Stimulated activated CD4-positive, alpha-beta T cell treated with anti-CD3 and anti-CD28 coated beads, Interleukin-4, amount 100 ng/mL, for 24 hours (primary cell): ENCODE data around the gene MGAT5B.
"Not testable (repeated sequence)": the region's sequence is repeated elsewhere in the genome, so short reads cannot be mapped to it uniquely, and the experiment has no call there.

Experiments used
- DNase-seq: peaks from one replicate; pipeline ENCODE4 v3.0.0-alpha.2; 2020

The MGAT5B gene

DNA sequence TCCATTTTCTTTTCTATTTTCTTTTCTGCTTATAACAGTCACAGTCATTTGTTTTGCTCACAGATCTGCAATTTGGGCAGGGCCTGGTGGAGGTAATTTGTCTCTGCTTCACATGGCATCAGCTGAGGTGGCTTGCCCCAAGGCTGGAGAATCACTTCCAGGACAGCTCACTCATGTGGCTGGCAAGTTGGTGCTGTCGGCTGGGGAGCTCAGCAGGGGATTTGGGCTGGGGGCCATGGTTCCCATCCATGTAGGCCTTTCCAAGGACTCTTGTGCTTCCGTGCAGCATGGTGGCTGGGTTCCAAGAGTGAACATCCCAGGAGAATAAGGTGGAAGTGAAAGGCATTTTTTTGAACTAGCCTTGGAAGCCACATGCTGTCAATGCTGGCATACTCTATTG, 85.7 kb downstream of the MGAT5B start:
- no peak for DNase-seq

DNA sequence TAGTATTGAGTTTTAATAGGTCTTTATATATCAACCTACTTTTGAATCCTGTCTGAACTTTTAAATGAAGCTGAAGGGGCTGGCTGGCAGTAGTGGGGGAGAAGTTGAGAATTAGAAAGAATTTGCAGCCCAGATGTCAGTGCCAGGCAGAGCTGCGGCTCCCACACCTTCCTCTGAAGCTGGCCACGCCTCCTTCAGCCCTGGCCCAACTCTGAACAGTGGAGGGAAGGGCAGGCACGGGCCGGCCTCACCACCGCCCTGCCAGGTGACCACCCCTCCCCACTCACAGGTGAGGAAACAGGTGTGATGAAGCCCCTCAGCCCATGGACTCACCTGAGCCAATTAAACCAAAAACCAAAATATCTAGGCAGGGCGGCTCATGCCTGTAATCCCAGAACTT, 87.0 kb downstream of the MGAT5B start:
- no peak for DNase-seq

DNA sequence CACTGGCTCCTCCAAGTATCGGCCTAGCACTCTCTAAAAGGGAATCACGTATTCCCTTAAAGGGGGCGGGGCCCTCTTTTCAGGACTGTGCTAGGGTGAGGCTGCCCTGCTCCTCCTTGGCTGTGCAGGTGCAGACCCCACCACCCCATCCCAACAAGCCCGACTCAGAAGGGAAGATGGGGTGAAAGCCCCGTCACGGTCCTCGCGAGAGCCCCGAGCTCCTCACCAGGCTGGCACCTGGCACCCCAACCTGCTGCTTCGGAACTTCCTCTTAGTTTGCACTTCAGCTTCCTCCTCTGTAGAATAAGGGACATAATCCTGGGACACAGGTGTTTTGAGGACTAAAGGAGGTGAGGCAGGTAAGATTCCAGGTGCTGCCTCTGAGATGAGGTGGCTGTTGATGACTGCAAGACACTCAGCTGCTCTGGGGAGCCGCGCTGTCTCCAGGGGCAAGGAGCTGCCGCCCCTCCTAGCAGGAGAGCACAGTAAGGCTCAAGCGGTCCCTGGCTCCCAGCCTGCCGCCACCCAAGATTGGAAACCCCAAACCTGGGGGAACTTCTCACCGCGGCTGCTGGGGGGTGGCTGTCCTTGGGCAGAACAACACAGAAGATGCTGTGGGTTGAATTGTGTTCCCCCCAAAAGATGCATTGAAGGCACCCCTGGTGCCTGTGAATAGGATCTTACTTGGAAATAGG, 88.8 kb downstream of the MGAT5B start:
- no peak for DNase-seq

DNA sequence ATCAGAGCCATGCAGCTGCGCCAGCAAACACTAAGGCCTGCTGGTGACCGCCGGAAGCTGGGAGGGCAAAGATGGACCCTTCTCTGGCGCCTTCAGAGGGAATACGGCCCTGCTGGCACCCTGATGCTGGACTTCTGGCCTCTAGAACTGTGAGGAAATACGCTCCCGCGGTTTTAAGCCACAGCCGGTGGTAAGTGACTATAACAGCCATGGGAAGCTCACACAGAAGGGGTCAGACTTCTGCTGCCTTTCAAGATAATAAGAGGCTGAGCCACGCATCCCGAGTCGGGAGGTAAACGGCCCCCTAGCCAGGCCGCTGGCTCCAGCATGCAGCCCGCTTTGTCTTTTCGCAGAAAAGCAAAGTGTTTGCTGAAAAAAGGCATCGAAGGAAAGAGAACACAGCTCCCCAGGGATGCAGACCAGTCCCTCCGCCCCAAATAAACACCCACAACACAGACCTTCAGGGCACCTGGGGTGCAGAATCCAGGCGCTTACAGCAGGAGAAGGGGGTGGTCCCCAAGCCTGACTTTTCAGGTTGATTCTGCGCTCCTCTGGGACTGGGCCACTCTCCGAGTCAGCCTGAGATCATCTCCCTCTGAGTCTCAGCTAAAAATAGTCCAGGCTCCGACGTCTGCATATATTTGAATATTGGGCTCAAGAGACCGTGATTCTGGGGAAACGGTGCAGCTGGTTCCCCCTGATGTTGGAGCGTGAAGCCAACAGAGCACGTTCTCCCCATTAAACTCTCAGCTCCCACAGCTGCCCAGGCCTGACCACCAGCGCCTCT, 89.7 kb downstream of the MGAT5B start:
- no peak for DNase-seq

DNA sequence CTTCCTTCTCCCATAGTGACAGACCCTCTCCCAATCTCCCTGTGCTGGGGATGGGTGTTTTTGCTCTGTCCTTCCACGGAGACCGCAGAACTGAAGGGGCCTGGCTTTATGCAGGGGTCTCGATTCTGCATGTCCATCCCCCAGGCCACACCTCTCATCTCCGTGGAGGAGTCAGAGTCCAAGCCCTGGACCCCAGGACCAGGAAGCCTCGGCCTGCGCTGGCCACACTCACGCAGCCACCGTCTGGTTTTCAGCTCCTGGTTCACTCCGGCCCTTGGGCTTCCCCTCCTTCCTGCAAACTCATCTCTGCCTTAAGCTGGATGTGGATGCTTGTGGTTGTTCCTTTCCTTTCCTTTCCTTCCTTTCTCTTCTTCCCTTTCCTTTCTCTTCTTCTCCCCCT, 90.8 kb downstream of the MGAT5B start:
- no peak for DNase-seq

DNA sequence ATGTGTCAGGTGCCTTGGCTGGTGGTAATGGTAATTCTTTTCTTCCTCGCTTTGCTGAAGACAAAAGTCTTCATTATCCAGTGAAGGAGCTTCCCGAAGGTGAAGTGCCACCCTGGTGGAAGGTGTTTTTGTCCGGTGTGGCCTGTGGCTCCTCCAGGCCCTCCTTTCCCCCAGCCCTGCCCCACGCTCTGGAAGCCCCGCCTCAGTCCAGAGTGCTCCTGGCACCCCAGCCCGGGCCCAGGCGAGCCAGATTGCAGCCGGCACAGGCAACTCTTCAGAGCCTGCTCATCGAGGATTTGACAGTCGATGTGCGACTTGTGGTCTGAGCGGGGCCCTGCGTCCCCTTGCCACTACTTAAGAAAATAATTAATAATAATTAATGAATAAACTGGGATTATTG, 93.7 kb downstream of the MGAT5B start:
- DNase-seq = no peak

DNA sequence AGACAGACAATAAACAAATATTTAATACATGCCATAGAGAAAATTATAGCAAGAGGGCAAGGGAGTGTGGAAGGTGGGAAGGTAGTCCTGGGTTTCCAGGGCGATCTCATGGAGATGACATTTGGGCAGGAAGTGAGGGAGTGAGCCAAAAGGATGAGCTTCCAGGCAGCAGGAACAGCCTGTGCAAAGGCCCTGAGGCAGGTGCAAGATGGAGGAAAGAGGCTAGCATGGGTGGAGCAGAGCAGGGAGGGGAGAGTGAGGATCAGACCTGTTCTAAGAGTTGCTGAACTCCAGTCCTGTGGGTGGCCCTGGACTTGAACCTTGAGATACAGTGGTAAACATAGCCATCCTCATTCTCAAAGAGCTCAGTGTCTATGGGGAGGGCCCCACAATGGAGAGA, 94.7 kb downstream of the MGAT5B start:
- no peak for DNase-seq

DNA sequence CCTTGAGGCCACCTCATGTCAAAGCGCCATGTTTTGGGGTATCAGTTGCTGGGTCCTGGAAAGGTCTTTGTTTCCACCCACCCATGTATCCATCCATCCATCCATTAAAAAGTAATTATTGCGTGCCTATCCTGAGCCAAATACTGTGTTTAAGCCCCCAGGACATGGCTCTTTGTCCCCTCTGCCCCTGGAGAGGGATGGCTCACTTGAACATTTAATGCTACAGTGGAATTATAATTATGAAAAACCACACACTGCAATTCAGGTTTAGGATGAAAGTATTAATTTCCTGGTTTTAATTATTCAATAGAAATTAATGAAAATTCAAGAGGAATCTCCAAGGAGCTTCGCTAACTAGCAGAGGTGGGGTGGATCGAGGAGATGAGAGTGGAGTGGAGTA, 97.8 kb downstream of the MGAT5B start:
- no peak for DNase-seq

DNA sequence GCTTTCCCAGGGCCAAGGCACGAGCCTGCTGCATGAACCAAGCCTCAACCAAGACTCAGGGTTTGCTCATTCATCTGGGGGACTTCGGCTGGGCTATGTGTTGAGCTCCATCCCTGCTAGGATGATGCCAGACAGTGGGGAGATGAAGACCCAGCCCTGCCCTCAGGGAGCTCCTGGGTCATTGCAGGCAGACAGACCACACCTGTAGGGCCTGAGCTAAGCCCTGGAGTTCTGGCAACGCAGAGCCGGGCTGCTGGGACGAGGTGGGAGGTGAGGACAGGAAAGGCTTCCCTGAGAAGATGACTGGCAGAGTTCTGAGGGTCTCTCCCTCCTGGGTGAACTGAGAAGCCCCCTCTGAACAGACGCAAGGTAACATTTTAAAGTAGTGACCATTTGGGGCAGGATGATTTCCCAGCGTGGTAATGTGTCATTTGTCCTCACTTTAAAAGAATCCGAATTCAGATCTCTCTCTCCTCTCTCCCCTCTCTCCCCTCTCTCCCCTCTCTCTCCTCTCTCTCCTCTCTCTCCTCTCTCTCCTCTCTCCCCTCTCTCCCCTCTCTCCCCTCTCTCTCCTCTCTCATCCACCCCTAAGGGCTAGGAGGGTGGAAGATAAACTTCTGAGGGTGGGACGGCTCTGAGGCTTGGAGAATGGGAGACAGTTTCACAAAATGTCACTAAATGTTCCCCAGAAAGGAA, 98.4 kb downstream of the MGAT5B start:
- no peak for DNase-seq

DNA sequence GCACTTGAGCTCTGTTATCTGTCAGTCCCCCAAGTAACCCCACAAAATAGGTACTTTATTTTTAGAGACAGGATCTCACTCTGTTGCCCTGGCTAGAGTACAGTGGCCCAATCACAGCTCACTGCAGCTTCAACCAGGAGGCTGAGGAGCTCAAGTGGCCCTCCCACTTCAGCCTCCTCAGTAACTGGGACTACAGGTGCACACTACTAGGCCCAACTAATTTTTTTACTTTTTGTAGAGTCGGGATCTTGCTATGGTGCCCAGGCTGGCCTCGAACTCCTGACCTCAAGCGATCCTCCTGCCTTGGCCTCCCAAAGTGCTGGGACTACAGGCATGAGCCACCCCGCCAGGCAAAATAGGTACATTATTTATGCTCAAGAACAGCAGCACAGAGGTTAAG, 99.6 kb downstream of the MGAT5B start:
- DNase-seq = no peak

DNA sequence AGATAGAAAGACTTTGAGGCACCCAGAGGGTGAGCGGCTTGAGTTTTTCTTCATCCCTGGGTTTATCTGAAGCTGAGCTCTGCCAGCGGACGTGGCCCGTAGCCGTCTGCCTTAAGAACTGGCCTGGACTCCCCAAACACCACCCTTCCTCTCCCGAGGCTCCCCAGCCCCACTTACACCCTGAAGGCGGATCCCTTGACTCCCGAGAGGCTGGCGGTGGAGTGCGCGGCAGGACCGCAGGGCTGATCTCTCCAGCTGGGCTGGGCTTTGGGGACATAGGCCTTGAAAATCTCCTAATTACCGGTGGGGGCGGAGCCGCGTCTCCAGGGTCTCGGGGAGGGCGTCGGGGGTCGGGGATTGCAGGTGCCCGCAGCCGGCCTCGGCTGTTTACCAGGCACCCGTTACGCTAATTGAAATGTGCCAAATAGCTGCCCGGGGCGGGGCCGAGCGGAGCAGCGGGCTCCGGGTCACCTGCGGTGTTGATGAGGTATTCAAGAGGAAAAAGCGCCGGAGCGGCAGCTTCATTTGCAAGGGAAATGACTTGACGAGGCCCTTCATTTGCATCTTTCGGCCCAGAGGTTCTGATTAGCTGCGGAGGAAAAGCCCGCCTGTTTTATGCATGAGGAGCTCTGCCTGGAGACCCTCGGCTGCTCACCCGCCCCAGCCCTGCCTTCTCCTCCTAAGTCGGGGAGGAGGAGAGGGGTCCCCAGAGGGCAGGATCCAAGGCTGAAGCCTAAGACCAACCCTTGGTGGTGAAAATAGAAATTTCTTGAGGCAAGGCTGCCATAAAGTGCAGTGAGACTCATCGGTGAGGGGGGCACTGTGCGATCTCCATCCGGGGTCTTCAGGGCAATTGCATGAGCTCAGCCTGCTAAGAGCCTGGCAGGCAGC, 100.7 kb downstream of the MGAT5B start:
- peak; percentile 52 for DNase-seq

DNA sequence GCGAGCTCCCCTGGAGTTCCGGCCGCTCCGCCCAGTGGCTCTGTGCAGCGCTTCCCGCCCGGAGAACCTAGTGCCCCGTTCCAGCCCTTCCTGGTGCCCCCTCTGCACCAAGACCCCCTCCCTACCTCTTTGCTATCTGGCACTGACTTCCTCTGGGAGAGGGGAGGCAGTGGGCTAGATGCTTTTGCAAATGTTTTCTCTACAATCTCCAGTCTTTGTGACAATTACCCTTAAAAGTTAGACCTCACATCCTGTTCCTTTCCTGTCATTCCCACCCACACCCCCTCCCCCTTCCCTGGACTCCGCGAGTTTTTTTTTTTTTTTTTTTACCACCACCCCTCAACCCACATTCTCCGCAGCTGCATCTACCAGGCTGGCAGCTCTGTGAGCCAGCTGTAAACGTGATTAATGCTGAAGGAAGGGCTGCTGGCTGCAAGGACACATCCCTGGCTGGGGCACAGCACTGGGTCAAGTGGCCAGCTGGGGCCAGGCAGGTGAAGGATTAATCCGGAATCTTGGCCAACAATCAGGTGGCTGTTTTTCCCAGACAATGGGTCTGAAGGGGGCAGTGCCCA, 101.5 kb downstream of the MGAT5B start:
- DNase-seq = no peak

DNA sequence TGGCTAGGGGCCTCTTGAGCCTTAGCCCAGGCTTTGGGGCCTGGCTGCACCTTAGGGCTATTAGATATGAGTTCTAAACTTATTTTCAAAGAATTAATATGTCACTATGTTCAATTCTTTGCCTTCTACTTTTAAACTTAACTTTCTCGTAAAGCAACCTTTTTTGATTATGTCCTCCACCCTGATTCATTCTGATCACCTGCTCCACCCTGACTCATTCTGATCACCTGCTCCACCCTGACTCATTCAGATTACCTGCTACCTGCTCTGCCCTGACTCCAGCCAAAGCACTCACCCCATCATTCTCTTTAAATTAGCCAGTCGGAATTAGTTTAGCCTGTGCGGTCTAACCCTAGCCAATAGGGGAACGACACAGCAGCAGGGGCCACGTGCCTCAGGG, 102.0 kb downstream of the MGAT5B start:
- DNase-seq = not testable (repeated sequence)

DNA sequence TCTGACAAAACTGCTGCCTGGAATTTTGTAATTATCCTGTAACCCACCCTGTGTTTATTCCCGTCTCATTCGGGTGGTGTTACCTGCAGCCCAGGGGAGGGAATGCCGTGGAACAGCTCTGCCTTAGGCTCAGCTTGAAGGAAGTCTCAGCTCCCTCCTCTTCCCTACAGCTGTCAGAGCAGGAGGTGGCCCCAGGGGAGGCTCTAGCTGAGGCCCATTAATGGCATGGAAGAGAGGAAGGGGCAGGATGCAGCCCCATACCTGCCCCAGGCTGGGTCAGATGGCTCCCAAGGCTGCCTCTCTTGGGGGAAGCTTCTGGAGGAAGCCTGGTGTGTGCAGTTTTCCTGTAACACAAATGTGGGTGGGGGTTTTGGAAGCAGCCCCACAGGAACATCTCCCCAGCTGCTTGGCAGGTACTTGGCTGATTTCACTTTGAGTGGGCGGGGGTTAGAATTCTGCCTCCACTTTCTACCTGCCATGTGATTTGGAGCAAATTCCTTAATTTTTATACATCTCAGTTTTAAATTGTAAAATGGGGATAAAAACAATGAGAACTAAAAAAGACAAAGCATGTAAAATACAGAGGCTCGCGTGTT, 103.9 kb downstream of the MGAT5B start:
- DNase-seq = no peak

DNA sequence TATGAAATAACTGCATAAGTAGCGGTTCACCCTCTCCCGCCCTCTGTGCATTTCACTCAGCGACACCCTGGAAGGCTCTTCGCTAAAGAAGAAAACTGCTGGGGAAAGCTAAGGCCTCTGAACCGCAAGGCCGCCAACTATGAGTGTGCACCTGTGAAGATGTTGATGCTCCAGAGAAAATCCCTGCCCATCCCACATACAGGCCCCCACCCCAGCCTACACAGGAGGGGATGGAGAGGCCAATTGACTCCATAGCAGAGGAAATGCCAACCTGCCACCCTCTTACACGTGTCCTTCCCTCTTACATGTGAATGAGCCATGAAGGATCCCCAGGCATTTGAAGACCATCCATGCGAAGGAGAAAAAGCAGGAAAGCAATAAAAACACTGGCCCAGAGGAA, 104.8 kb downstream of the MGAT5B start:
- DNase-seq = no peak

DNA sequence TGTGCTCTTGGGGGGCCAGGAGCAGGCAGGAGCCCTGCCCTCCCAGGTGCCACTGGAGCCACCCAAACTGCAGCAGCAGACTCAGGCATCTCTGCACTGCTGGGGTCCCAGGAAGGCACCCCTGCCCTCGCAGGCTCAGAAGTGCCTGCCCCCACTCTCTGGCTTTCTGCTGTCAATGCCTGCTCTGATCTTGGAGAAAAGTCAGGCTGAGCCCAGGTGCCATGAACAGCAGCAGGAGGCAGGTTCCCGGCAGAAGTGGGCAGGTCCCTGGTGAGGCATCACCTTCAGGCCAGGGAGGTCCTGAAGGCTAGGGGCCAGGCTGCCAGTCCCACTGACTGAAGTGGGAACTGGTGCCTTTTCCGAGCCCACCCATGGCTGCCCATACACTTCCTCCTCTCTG, 106.5 kb downstream of the MGAT5B start:
- DNase-seq = no peak

DNA sequence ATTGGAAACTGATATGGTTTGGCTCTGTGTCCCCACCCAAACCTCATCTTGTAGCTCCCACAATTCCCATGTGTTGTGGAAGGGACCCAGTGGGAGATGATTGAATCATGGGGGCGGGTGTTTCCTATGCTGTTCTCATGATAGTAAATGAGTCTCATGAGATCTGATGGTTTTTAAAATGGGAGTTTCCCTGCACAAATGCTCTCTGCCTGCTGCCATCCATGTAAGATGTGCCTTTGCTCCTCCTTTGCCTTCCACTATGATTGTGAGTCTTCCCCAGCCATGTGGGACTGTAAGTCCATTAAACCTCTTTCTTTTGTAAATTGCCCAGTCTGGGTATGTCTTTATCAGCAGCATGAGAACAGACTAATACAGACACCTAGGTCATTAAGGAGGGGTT, 109.8 kb downstream of the MGAT5B start:
- not testable (repeated sequence) for DNase-seq

DNA sequence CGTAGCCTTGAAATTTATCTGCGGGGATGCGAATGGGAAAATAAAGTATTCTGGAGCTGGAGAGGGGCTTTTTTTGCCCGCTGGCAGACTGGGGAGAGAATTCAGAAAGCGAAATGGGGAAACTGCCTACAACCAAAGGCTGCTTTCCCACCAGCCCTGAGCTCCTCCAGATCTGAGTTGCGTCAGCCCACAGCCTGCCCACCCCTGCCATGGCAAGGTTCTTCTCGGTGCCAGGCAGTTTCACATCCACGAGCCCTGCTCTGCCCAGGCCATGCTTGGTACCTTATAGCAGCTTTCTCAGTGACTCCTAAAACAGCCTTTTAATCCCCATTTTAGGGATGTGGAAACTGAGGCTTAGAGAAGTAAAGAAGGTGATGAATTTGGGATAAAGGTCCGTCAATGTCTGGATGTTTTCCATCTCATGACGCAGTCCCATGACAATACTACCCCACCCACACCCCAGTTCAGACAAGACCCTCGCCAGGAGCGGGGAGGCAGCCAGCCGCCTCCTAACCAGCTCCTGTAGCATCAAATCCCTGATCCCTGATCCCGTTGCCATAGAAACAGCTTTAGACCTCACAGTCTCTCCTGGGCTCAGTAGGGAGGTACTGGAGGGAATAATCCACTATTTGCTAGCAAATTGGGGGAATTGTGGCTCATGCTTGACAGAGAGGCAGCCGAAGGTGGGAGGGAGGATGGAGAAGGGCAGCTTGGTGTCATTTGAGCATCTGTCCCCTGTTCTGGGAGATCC, 113.5 kb downstream of the MGAT5B start:
- no peak for DNase-seq

DNA sequence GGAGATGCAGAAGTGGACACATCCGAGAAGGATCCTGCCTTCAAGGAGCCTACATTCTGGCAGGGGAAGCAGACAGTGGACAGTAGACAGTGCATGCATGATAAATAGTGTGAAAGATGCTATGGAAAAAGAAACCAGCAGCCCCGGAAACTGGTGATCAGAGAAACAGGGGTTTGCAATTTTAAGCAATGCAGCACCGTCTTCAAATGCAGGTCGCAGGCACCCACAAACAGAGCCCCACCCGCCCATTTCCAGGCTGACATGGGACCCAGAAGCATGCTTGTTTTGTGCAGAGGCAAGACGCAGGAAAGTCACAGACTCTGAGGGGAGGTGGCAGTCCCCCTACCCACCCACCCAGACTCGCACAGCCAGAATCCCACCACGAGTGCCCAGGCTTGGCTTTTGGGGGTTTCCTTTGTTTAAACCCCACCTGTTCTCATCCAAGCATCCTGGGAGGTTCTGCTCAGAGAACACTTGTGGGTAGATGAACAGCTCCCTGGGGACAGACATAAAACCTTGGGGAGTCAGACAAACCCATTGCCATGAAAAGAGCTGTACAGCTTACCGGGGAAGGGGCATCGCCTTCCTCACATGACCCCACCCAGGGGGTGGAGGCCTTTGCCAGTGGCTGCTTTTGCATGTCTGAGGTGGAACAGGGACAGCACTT, 114.3 kb downstream of the MGAT5B start:
- no peak for DNase-seq

DNA sequence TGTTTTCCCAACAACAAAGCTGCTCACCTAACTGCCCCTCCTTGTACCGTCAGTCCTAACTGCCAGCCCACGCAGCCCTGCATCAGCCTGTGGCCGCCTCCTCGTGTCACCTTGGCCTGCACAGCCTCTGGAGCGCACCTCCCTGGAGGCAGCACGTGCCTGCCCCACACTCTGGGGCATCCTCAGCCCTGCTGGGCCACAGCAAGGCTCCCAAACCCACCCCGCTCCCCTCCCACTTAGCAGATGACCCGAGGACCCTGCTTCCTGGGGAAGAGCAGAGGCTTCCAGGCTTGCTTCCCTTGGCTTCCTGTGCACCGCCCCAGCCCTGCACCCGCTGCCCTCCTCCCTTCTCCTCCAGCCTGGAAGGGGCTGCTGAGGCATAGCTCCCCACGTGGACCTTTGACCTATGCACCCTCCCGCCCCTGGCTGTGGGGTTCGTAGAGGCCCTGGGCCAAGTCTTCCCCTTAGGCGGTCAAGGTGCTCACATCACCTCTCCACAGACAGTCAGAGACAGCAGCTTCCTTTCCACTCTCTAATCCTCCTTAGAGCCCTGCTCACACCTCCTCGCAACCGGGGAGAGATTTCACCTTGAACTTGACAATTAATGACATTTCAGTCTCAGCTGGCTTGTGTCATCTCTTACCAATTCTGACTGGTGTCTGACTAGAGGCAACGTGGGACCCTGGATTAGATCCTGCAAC, 115.0 kb downstream of the MGAT5B start:
- no peak for DNase-seq
